Measurements from ENCODE around the gene SARNP. TPM values are rescaled to one million over a fixed set of nuclear protein-coding genes. Genes with fewer than 3 reads are reported as not detected.

Gene SARNP
- total and polyA plus RNA-seq, 10 of the 15 experiments (the other 5 are each of a cell fraction or from before 2014, with no cell fraction given), result 77.6 to 445 (median 188) TPM

GRCh38 chr12:55840581-55841351 is 23.2 kb upstream of the SARNP start:
- Histone ChIP-seq H3K27me3 (replicated peaks in 1 of 2; ENCODE audit: control insufficient read depth in 2 of 2, insufficient read depth in 2 of 2, low read length in 1 of 2) (no peaks in the 10 kb centered on the region; a peak in 1 of 4 replicates), H3K79me2 (ENCODE audit: control insufficient read depth, insufficient read depth, low read length) (no peaks in the 10 kb centered on the region), H3K36me3 (ENCODE audit: control insufficient read depth in 2 of 2, insufficient read depth in 2 of 2, low read length in 1 of 2) (no peaks in the 10 kb centered on the region), H3K27ac (ENCODE audit: control insufficient read depth, insufficient read depth) (no peak overlapping the region), H3K9ac (ENCODE audit: control insufficient read depth, insufficient read depth, low read length) (no peak overlapping the region), H3K4me3 (no peak overlapping the region), H3K4me2 (ENCODE audit: control insufficient read depth, insufficient read depth) (no peak overlapping the region), H2AFZ (ENCODE audit: control insufficient read depth, low read depth, low read length) (no peak overlapping the region), H3K4me1 (ENCODE audit: control insufficient read depth, insufficient read depth, low read length) (no peaks in the 10 kb centered on the region; the same call in 1 of the 2 replicates), H3K9me3 (replicated peaks; ENCODE audit: control insufficient read depth, insufficient read depth, low read length) (no peaks in the 10 kb centered on the region), H4K20me1 (ENCODE audit: control insufficient read depth, insufficient read depth) (no peaks in the 10 kb centered on the region)
- POLR2A ChIA-PET, result interaction anchor here (0.5 to 1.1 kb wide), 2 partner anchors 11 to 64 kb away, joined by 3 read pairs; no protein-coding TSS in a partner anchor
- DNase-seq (ENCODE audit: low read depth, low spot score) (no peak), ATAC-seq (no peak), FAIRE-seq (no peak)
- CTCF ChIA-PET, result interaction anchor here (0.7 kb wide), 1 partner anchor 56 kb away, joined by 3 read pairs; no protein-coding TSS in a partner anchor
- intact Hi-C loops (cut with micrococcal nuclease; ENCODE audit: unreplicated experiment) (no loop called here), in situ Hi-C loops (cut with MboI) (no loop called here)
- 59% methylated on average over 11 of the region's 11 CpGs for WGBS (ENCODE audit: insufficient coverage, insufficient replicate concordance, low lambda C conversion rate, missing lambda C conversion rate)
- BruUV-seq (replicated peaks), result no TSS peak
- TF ChIP-seq BHLHE40 (IDR thresholded peaks at IDR 0.05; ENCODE audit: borderline replicate concordance in 1 of 2, low read depth in 2 of 2, low read length in 1 of 2), result no peak
- no peak for TF ChIP-seq KLF5 (IDR thresholded peaks at IDR 0.05; ENCODE audit: partially characterized antibody)
- TF ChIP-seq ZNF274 (IDR thresholded peaks at IDR 0.05; ENCODE audit: insufficient read depth, insufficient read length), result no peak
- no peak for TF ChIP-seq NBN (IDR thresholded peaks at IDR 0.05)
- SMC1A ChIA-PET (ENCODE audit: uncharacterized antibody, unreplicated experiment), result interaction anchor here (1.2 kb wide), 1 partner anchor 11 kb away, joined by 4 read pairs; the partner anchor contains the start of gene DNAJC14
- RAD21 ChIA-PET (ENCODE audit: unreplicated experiment), result no interaction called here

GRCh38 chr12:55839345-55840140 is 22.0 kb upstream of the SARNP start:
- in situ Hi-C loops (cut with MboI), result no loop called here

More at GRCh38 chr12:55839345-55840140, 22.0 kb upstream of the SARNP start:
- Histone ChIP-seq H3K36me3 (ENCODE audit: control insufficient read depth in 2 of 2, insufficient read depth in 2 of 2, low read length in 1 of 2) (no peaks in the 10 kb centered on the region), H3K27me3 (replicated peaks in 1 of 2; ENCODE audit: control insufficient read depth in 2 of 2, insufficient read depth in 2 of 2, low read length in 1 of 2) (no peaks in the 10 kb centered on the region; a peak in 1 of 4 replicates), H4K20me1 (ENCODE audit: control insufficient read depth, insufficient read depth) (no peaks in the 10 kb centered on the region), H3K4me2 (ENCODE audit: control insufficient read depth, insufficient read depth) (no peak overlapping the region), H3K4me1 (ENCODE audit: control insufficient read depth, insufficient read depth, low read length) (no peaks in the 10 kb centered on the region), H3K27ac (ENCODE audit: control insufficient read depth, insufficient read depth) (no peak overlapping the region), H2AFZ (ENCODE audit: control insufficient read depth, low read depth, low read length) (no peak overlapping the region), H3K4me3 (no peak overlapping the region), H3K9me3 (replicated peaks; ENCODE audit: control insufficient read depth, insufficient read depth, low read length) (no peaks in the 10 kb centered on the region), H3K9ac (ENCODE audit: control insufficient read depth, insufficient read depth, low read length) (no peak overlapping the region), H3K79me2 (ENCODE audit: control insufficient read depth, insufficient read depth, low read length) (no peaks in the 10 kb centered on the region)
- DNase-seq (ENCODE audit: low read depth, low spot score) (no peak), ATAC-seq (no peak), FAIRE-seq (no peak)
- ChIA-PET CTCF (no interaction called here), POLR2A (no interaction called here), RAD21 (ENCODE audit: unreplicated experiment) (no interaction called here), SMC1A (ENCODE audit: uncharacterized antibody, unreplicated experiment) (no interaction called here)
- BruUV-seq (replicated peaks), result no TSS peak
- intact Hi-C loops (cut with micrococcal nuclease; ENCODE audit: unreplicated experiment), result no loop called here
- TF ChIP-seq ESRRA (IDR thresholded peaks at IDR 0.05; ENCODE audit: low read length), result no peak
- WGBS (ENCODE audit: insufficient coverage, insufficient replicate concordance, low lambda C conversion rate, missing lambda C conversion rate), result 71% methylated on average over 11 of the region's 11 CpGs

All from GM12878 (cell line).